ENCODE results near the gene SETBP1.

GRCh38 chr18:45015788-45016128, 335.1 kb downstream of the SETBP1 start:
- no peak for TF ChIP-seq CTCF (IDR thresholded peaks at IDR 0.05)
- TF ChIP-seq POLR2A (IDR thresholded peaks at IDR 0.05), result no peak
